Osteocyte (in vitro differentiated cells): Measurements from ENCODE around the gene BMPR1B. TPM values are rescaled to one million over a fixed set of nuclear protein-coding genes. Genes with fewer than 3 reads are reported as not detected.

ENCODE experiments used
- DNase-seq: peaks from one replicate; pipeline ENCODE4 v3.0.0; 2021; ENCODE audit warnings: mixed read lengths; ENCODE audit not compliant: unreplicated experiment; ENCODE audit errors: extremely low spot score
- H3K27ac Mint-ChIP-seq: one replicate; pipeline ENCODE4 v1.8.0; 2021; ENCODE audit warnings: mild to moderate bottlenecking, mixed read lengths; ENCODE audit not compliant: unreplicated experiment
- H3K27me3 Mint-ChIP-seq: one replicate; pipeline ENCODE4 v1.8.0; 2021; ENCODE audit warnings: mixed read lengths; ENCODE audit not compliant: unreplicated experiment
- H3K36me3 Mint-ChIP-seq: one replicate; pipeline ENCODE4 v1.8.0; 2021; ENCODE audit warnings: mixed read lengths; ENCODE audit not compliant: unreplicated experiment
- H3K4me1 Mint-ChIP-seq: one replicate; pipeline ENCODE4 v1.8.0; 2021; ENCODE audit warnings: mixed read lengths; ENCODE audit not compliant: unreplicated experiment
- H3K4me3 Mint-ChIP-seq: one replicate; pipeline ENCODE4 v1.8.0; 2021; ENCODE audit warnings: mild to moderate bottlenecking, moderate library complexity, mixed read lengths; ENCODE audit not compliant: unreplicated experiment
- H3K9me3 Mint-ChIP-seq: one replicate; pipeline ENCODE4 v1.8.0; 2021; ENCODE audit warnings: mixed read lengths; ENCODE audit not compliant: unreplicated experiment
- CTCF ChIP-seq: fragments of 200-600 bp; sonication (generic); IDR thresholded peaks from 2 replicates; pipeline ENCODE4 v1.5.0; 2021; ENCODE audit warnings: antibody characterized with exemption, mild to moderate bottlenecking, moderate library complexity
- total RNA-seq: library from RNA; stranded (reverse); gene quantifications from 2 replicates; pipeline ENCODE4 v1.2.1, GENCODE V29; 2021

BMPR1B gene
- total RNA-seq, 1 donor from 2014 or later = 1.5 TPM

- H3K9me3 Mint-ChIP-seq = no peaks in the 10 kb centered on the region
- no peaks in the 10 kb centered on the region for H3K36me3 Mint-ChIP-seq
- H3K27me3 Mint-ChIP-seq = no peaks in the 10 kb centered on the region
- no peak for TF ChIP-seq CTCF
- peaks cover 9% of the 10 kb centered on the region for H3K4me1 Mint-ChIP-seq
- no peak overlapping the region for H3K4me3 Mint-ChIP-seq
- no peak overlapping the region for H3K27ac Mint-ChIP-seq
- DNase-seq = no peak
These were observed 41.1 kb downstream of the BMPR1B start for GRCh38 chr4:94798808-94799207.

GRCh38 chr4:94801016-94801415 is 43.3 kb downstream of the BMPR1B start:
- H3K27ac Mint-ChIP-seq = no peak overlapping the region
- no peaks in the 10 kb centered on the region for H3K36me3 Mint-ChIP-seq
- H3K4me3 Mint-ChIP-seq = no peak overlapping the region
- no peak for TF ChIP-seq CTCF
- DNase-seq = no peak
- no peaks in the 10 kb centered on the region for H3K27me3 Mint-ChIP-seq
- H3K4me1 Mint-ChIP-seq = peaks cover 20% of the 10 kb centered on the region
- H3K9me3 Mint-ChIP-seq = no peaks in the 10 kb centered on the region

- Mint-ChIP-seq H3K27ac (no peak overlapping the region), H3K4me3 (no peak overlapping the region), H3K4me1 (peaks cover 23% of the 10 kb centered on the region), H3K27me3 (no peaks in the 10 kb centered on the region), H3K9me3 (no peaks in the 10 kb centered on the region), H3K36me3 (no peaks in the 10 kb centered on the region)
- no peak for DNase-seq
- TF ChIP-seq CTCF = no peak
These were observed 44.3 kb downstream of the BMPR1B start for GRCh38 chr4:94802091-94802490.

GRCh38 chr4:94803181-94803580 is 45.4 kb downstream of the BMPR1B start:
- H3K36me3 Mint-ChIP-seq = no peaks in the 10 kb centered on the region
- H3K4me3 Mint-ChIP-seq = no peak overlapping the region
- DNase-seq = no peak

GRCh38 chr4:94804650-94805049 is 46.9 kb downstream of the BMPR1B start:
- Mint-ChIP-seq H3K27ac (no peak overlapping the region), H3K9me3 (no peaks in the 10 kb centered on the region), H3K36me3 (no peaks in the 10 kb centered on the region), H3K4me1 (peaks cover 23% of the 10 kb centered on the region), H3K4me3 (no peak overlapping the region), H3K27me3 (no peaks in the 10 kb centered on the region)
- no peak for DNase-seq
- TF ChIP-seq CTCF = no peak

More at GRCh38 chr4:94803181-94803580, 45.4 kb downstream of the BMPR1B start:
- H3K27me3 Mint-ChIP-seq = no peaks in the 10 kb centered on the region
- H3K9me3 Mint-ChIP-seq = no peaks in the 10 kb centered on the region
- peaks cover 23% of the 10 kb centered on the region for H3K4me1 Mint-ChIP-seq
- no peak overlapping the region for H3K27ac Mint-ChIP-seq
- no peak for TF ChIP-seq CTCF
